Colon (tissue), 2 donors: ENCODE data around the gene TENT4A.
"Not testable (repeated sequence)": the region's sequence is repeated elsewhere in the genome, so short reads cannot be mapped to it uniquely, and the experiment has no call there.

Experiments used
- FAIRE-seq: peaks from 2 replicates; lab custom pipeline; 2012; peaks lifted over from hg19 to GRCh38; lab: Jason Lieb, UNC
- donor health status: control.
- donor health status: control.

Gene TENT4A

GRCh38 chr5:6713274-6714225 lies at the start of gene TENT4A:
TENT4A (plus strand) TSS chr5:6713432; CDS start chr5:6713984, 552 bp downstream.
- no peak for FAIRE-seq

- FAIRE-seq, result no peak
Observed at GRCh38 chr5:6666762-6667161, 46.5 kb upstream of the TENT4A start.

DNA sequence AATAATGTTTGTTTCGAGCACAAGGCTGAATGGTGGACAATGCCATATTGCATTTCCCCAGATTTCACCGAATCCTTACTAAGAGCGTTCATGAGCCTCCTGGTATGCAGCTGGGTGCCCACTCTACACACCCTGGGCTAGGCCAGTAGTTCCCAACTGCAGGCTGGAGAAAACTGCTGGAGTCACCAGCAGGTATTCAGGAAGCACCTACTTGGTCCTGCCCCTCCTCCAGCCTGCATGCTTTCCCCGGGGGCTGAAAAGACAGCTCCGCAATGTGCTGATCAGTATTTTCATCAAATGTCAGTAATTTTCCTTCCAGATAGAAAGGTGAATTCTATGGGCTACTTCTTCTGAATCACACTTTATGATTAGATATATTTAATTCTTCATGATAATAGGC lies 45.6 kb upstream of the TENT4A start:
- no peak for FAIRE-seq

DNA sequence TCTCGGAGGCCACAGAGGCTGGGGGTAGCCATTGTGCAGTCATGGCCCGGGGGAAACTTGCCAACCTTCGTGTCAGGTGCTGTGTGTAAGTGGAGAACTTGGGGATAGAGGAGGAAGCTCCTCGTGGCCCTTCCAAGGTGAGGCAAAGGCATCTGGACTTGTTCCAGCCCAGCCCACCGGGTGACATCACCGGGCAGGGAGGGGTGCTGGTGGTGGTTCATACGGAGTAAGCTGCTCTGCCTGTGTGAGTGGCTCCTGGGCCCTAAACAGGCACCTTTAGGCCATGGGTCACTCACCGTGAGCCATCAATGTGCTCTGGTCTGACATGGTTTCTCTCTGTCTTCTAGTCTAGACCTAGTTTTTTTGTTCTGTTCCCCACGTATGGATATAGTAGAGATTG lies 44.5 kb upstream of the TENT4A start:
- FAIRE-seq, result not testable (repeated sequence)

DNA sequence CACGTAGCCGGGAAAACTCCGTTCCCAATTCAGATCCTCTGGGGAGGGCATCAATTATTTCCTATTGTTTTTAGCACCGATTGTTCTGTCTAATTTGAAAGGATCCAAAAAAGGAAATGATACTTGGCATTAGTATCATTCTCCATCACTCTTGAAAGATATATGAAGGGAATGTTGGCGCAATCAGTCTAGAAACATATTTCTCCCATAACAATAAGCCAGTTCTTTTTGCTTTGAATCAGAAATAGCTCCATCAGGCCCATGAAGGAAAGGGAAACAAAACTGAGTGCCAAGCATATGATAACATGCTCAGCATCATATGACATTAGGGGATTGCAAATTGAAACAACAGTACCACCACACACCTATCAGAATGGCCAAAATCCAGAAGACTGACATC lies 40.2 kb upstream of the TENT4A start:
- no peak for FAIRE-seq

DNA sequence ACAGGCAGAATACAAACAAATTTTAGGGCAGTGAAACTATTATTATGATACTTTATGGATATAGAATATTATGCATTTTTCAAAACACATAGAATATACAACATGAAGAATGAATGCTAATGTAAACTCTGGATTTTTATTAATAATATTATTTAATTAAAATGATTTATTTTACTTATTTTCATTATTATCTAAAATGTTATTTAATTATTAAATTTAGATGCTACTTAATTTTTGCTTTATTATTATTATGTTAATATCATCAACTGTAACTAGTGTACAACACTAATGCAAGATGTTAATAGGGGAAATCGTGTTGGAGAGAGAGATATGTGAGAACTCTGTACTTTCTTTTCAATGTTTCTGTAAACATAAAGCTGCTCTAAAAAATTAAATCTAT lies 39.3 kb upstream of the TENT4A start:
- no peak for FAIRE-seq

DNA sequence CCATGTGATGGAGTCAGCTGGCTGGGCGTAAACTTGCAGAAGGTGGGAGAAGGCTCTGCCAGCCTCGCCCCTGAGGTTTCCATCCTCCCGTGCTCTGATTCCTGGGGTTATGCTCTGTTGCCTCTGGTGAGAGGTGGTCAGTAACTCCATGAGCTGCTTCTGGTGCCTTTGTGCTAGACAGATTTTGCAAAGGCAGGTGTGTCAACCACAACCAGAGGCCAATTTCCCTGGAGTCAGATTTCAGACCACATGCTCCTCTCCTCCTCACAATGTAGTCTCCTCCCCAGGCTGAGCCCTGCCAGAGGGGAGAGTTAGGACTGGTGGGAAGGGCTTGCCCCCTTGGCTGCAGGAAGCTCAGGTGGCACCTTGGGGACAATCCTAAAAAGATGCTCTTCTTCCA lies 38.8 kb upstream of the TENT4A start:
- no peak for FAIRE-seq

GRCh38 chr5:6674886-6675285 lies 38.3 kb upstream of the TENT4A start:
- FAIRE-seq, result no peak

DNA sequence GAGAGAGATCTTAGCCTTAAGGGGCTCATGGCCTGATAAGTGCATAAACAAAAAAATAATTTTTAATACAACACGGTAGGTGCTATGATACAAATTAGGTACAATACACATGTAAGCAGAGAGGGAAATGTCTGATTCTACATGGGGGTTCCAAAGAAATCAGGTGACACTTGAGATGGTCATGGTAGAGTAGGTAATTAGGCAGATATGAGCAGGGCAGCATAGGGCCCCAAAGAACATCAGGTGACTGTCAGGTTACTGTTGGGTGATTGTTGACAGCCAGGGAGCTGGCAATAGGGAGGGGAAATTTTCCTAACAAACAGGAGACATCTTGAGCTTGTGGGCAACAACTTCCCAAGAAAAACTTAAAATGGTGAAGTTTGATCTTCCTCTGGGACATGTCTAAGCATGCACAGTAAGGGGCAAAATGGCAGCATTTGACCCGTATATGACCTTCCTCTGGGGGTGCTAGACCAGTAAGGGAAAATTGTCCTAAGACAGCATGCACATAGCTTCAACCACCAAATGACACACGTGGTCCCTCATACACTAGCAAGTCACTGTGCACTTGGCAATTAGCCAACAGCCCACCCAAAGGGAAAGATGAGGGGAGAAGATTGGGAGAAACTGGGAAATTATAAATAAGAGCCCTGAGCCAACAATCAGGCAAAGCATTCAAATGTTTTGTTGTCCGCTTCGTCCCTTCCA lies 37.3 kb upstream of the TENT4A start:
- no peak for FAIRE-seq

DNA sequence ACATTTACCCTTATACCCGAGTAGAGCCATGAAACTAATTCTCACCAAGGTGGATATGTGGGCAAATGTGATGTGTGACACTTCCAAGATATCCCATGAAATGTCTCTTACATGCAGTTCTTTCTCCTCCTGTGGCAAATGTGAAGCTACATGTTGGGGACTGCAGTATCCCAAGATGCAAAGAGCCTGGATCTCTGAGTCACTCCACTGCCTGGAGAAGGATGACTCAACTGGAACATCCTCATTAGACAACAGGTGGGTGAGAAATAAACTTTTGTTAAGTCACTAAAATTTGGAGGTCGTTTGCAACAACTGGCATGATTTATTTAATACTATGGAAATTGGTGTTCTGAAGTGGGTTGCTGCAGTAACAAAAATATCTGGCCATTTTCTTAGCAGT lies 36.5 kb upstream of the TENT4A start:
- FAIRE-seq, result no peak

- no peak for FAIRE-seq
Observed at GRCh38 chr5:6678385-6678784, 34.8 kb upstream of the TENT4A start.

DNA sequence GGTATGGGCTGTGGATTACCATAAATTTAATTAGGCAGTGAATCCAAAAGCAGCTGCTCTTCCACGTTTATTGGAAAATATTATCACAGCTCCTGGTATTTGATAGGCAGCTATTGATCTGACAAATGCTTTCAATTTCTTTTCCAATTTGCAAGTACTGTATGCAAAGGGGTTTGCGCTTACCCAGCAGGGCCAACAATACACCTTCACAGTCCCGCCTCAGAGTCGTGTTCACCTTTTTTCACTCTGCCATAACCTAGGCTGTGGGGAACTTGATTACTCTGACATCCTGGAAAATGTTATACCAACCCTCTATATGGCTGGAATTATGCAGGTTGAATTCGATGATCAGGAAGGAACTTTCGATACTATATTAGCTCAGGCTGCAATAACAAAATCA lies 32.3 kb upstream of the TENT4A start:
- no peak for FAIRE-seq

DNA sequence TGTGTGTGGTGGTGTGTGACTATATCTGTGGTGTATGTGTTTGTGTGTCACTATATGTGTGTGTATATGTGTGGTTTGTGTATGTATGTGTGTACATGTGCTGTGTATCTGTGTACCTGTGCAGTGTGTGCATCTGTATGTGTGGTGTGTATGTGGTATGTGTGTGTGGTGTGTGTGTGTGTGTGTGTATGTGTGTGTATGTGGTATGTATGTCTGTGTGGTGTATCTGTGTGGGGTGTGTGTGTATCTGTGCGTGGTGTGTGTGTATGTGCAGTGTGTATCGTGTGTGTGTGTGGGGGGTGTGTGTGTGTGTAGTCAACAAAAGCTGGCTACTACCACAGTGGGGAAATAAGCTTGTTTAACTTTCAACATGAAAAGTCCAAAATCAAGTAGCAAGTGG lies 31.6 kb upstream of the TENT4A start:
- FAIRE-seq, result no peak

- no peak for FAIRE-seq
Observed at GRCh38 chr5:6682239-6682638, 31.0 kb upstream of the TENT4A start.

- no peak for FAIRE-seq
Observed at GRCh38 chr5:6683241-6683640, 30.0 kb upstream of the TENT4A start.

GRCh38 chr5:6684075-6684474 lies 29.2 kb upstream of the TENT4A start:
- FAIRE-seq, result no peak

GRCh38 chr5:6686501-6686900 lies 26.7 kb upstream of the TENT4A start:
- FAIRE-seq, result no peak

DNA sequence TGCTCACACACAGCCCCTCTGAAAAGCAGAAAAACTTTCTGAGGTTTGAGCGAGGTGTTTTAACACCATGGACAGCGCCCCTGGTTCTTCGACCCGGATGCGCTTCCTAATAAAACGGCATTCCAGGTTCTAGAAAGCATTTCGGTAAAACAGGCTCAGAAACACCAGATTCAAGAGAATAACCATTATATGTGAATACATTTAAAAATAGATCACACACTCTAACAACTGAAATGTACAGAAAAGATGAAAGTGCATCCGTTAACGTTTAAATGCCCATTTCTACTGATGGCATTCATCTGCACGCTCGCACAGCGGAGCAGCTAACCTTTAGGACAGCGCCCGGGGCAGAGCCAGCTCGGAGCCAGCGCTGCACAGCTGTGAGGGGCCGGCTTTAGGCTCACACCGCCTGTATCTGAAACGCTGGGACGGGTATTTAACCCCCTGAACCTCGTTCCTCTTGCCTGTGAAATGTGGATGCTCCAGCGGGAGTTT lies 26.3 kb upstream of the TENT4A start:
- no peak for FAIRE-seq

- FAIRE-seq, result no peak
Observed at GRCh38 chr5:6687505-6687904, 25.7 kb upstream of the TENT4A start.

- FAIRE-seq, result no peak
Observed at GRCh38 chr5:6692906-6693305, 20.3 kb upstream of the TENT4A start.

GRCh38 chr5:6698696-6699095 lies 14.5 kb upstream of the TENT4A start:
- FAIRE-seq, result no peak

DNA sequence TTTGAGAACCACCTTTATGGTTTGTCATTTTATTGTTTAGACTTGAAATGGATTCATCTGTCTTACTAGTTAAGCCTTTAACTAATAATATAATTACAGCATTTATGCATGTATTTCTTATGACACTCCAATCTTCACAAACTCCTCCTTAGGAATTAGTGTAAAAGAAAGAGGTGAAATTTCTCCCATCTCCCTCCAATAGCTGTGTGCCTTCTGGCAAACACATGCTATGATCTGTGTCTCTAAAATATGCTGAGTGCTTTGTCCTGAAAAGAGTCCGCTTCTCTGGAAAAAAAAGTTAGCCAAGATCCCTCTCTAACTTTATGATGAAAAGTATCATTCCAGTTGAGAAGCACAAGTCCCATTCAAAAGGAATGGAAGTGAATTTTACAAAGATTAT lies 13.9 kb upstream of the TENT4A start:
- no peak for FAIRE-seq

GRCh38 chr5:6700074-6700684 lies 13.1 kb upstream of the TENT4A start:
- FAIRE-seq, result no peak
